Mucosa of gallbladder (tissue), 1 donor: ENCODE data around the gene CCDC66. TPM values are rescaled to one million over a fixed set of nuclear protein-coding genes. Genes with fewer than 3 reads are reported as not detected.
"Not testable (repeated sequence)": the region's sequence is repeated elsewhere in the genome, so short reads cannot be mapped to it uniquely, and the experiment has no call there.

Experiments
- DNase-seq: peaks from one replicate; pipeline ENCODE4 v3.0.0-alpha.2; 2020; ENCODE audit warnings: low spot score
- total RNA-seq: library from RNA; stranded (reverse); gene quantifications from one replicate; pipeline ENCODE4 v1.2.1, GENCODE V29; 2021
- donor health status: DM: no; HTN: no; CAD: no.

CCDC66 gene
- 20.6 TPM for total RNA-seq

DNA sequence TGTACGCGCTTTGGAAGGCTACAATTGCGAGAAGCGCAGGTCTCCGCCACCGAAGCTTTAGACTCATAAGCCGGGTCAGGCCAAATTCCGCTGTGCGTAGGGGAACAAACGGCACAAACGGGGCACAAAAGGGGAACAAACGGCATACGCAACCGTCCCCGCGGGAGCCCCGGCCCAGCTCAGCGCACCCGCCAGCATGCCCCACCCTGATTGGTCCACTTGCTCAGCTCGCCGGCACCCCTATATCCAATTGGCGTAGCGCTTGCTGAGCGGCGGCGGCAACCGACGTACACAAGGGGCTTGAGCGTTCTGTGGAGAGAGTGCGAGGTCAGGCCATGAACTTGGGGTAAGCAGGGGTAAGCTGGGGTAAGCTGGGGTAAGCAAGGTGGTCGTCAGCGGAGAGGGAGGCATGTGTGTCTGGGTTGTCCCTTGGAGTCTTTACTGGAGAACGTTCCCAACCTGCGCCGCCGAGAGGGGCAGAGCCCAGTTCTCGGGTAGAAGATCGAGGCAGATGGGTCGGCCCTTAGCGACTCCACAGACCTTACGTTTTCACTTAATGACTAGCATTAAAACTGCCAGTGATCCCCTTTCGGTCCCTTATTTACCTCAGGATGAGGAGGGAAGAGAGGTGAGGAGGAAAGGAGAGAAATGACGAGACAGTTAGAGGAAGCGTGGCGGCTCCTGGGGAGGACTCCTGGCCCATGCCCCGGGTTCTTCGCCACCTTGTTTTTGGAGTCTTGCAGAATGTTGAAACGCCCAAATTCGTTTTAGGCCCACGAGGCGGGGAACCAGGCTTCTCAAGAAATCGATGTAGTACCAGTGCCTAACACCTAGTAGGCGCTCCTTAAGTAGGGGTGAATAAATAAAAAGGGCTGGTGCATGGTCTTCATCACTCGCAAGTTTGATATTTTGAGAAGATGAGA lies at the start of gene CCDC66:
TSS of gene CCDC66 (plus strand) at position 268 of the 923 bp plus-strand sequence. CDS start at position 336, 68 bp downstream.
- DNase-seq, result peak; percentile 95

DNA sequence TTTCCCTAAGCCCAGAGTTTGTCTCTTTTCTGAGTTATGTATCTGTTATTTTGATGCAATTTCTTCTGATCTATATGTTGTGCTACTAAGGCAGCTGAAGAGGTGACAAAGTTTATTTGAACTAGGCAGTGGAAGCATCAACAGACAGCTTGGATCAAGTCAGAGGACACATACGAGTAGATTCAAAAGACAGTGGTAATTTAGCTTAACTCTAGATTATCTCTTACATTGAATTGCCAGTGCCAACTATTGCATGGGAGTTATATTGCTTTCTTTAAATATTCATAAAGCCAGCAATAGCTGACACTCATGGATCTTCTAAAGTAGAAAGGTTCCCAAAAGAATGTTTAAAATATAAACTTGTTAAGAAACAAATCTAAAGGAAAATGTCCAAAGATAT lies 37.3 kb upstream of the CCDC66 start:
- no peak for DNase-seq

DNA sequence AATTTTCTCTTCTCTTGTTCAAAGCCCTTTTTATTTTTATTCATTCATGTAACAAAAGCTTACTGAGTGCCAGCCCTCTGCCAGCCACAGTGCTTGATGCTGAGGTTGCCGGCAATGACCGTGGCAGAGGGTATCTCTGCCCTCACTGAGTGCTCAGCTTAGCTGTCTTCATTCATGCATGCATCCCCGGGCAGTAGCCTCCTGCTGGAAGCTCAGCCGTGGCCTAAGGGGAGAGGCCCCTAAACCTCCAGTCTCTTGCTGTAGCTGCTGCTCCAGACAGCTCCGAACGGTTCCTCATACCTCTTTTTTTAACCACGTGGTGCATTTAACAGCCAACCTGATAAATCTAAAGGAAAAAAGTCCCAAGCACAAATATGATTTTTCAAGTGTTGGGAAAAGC lies 34.6 kb upstream of the CCDC66 start:
- DNase-seq, result no peak

GRCh38 chr3:56525291-56525690 lies 31.7 kb upstream of the CCDC66 start:
- DNase-seq, result no peak

GRCh38 chr3:56536735-56537134 lies 20.2 kb upstream of the CCDC66 start:
- no peak for DNase-seq

DNA sequence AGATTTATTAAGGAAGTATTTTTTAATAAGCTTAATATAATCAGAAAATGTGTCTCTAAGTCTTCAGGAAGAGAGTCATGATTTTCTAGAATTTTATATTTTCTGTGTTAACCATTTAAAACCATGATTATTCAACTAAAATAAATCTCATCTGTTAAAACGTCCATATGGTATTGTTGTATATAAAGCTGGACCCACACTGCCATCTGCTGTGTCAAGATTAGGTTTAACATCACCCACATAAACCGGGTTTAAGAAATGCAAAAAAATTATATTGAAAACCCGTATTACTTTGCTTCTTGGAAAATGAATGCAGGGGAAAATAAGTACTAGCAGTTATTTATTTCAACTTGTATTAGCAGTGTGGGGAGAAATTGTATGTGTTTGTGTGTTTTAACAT lies 9.5 kb upstream of the CCDC66 start:
- DNase-seq, result no peak

DNA sequence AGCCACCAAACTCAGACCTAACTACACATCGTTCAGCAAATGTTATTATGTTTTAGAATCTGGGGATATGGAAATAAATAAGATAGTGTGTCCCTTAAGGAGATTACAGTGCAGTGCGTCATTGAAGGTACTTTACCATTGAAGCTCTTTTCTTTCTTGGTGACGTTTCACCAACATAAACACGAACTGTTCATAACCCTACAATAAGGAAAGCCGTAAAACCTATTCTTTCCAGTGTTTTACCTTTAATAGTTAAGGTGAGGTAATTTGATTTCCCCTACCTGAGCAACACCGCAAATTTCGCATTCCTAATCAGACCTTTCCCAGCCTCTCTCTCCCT lies 826 bp downstream of the CCDC66 start:
- DNase-seq, result no peak

DNA sequence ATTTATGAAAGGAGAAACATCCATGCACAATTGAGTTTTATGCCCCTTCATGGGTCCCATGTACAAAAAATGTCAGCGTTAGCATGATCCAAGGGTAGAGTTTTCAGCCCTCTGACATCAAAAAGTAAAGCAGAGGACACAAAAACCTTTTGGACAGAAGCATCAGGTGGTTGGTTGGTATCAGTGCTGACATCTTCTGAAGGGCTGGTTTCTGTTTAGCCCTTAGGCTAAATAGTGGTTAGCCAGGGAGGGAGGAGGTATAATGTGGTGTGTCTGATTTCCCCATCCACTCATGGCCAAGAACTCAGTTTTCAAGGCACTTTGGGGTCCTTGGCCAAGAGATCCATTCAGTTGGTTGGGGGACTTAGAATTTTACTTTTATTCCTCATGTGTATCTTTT lies 16.5 kb downstream of the CCDC66 start:
- no peak for DNase-seq

- not testable (repeated sequence) for DNase-seq
These were observed 25.0 kb downstream of the CCDC66 start for GRCh38 chr3:56581941-56582340.

GRCh38 chr3:56584275-56584674 lies 27.3 kb downstream of the CCDC66 start:
- DNase-seq, result not testable (repeated sequence)

- DNase-seq, result no peak
These were observed 33.8 kb downstream of the CCDC66 start for GRCh38 chr3:56590814-56591213.

DNA sequence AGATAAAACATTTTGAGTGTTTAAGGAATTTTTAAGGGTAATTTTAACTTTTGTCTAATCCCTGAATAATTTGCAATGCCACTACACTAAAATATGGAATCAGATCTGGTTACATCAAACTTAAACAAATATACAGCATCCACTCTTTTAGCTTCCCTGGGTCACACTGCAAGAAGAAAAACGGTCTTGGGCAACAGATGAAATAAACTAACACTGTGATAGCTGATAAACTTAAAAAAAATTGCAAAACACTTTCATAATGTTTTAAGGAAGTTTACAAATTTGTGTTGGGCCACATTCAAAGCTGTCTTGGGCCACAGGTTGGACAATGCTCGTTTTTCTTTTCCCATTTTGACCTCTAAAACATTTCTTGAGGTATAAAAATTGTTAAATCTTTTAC lies 34.3 kb downstream of the CCDC66 start:
- DNase-seq, result no peak

- no peak for DNase-seq
These were observed 36.6 kb downstream of the CCDC66 start for GRCh38 chr3:56593455-56594158.

- no peak for DNase-seq
These were observed 39.2 kb downstream of the CCDC66 start for GRCh38 chr3:56595975-56596840.

GRCh38 chr3:56608479-56608878 lies 51.5 kb downstream of the CCDC66 start:
- DNase-seq, result not testable (repeated sequence)

GRCh38 chr3:56610669-56611335 lies 53.8 kb downstream of the CCDC66 start:
- no peak for DNase-seq

DNA sequence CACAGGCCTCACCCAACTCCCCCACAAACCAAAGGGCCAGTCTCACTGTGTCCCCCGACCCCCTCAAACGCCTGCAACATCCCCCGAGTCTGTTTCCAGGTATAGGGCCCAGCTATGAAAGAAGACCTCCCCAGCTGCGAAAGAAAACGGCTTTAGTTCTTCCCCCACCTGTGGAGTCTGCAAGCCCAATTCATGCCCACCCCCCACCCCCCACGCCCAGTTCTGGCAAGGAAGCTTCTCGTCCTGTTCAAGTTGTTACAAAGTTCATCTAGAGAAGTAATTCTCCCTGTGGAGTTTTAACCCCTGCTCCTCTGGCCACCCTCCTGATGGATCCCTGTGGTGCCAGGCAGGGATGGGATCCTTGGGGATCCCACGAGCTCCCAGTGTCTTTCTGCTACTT lies 54.4 kb downstream of the CCDC66 start:
- no peak for DNase-seq

GRCh38 chr3:56612146-56612545 lies 55.2 kb downstream of the CCDC66 start:
- no peak for DNase-seq

DNA sequence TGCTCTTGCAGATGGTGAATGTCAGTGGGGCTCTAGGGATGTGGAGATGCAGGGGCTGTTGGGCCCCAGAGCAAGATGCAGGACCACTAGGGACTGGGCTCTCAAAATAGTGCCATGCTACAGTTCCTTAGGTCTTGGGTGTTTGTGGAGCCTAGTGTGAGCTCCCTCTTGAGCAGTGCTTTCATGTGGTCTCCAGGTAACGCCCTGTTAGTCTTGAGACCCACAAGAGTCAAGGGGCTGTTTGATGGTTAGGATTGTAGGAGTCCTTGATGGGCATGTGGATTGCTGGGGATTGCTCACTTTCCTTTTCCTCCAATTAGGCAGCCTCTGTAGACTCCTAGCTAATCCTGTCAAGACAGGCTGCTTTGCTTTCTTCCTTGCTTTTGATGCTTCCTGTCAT lies 56.0 kb downstream of the CCDC66 start:
- no peak for DNase-seq

GRCh38 chr3:56616478-56617006 lies 59.6 kb downstream of the CCDC66 start:
- DNase-seq, result no peak

GRCh38 chr3:56620371-56620770 lies 63.4 kb downstream of the CCDC66 start:
- DNase-seq, result no peak
